ENCODE data around the gene PRKAA1. TPM values are rescaled to one million over a fixed set of nuclear protein-coding genes. Genes with fewer than 3 reads are reported as not detected.
A peak's percentile ranks its signal among the peaks of the same experiment; 100 is the strongest.

Gene PRKAA1
- total and polyA plus RNA-seq, 2 of the 13 experiments (the other 11 are each of a cell fraction or from before 2014, with no cell fraction given): 36.6 to 58.0 TPM

DNA sequence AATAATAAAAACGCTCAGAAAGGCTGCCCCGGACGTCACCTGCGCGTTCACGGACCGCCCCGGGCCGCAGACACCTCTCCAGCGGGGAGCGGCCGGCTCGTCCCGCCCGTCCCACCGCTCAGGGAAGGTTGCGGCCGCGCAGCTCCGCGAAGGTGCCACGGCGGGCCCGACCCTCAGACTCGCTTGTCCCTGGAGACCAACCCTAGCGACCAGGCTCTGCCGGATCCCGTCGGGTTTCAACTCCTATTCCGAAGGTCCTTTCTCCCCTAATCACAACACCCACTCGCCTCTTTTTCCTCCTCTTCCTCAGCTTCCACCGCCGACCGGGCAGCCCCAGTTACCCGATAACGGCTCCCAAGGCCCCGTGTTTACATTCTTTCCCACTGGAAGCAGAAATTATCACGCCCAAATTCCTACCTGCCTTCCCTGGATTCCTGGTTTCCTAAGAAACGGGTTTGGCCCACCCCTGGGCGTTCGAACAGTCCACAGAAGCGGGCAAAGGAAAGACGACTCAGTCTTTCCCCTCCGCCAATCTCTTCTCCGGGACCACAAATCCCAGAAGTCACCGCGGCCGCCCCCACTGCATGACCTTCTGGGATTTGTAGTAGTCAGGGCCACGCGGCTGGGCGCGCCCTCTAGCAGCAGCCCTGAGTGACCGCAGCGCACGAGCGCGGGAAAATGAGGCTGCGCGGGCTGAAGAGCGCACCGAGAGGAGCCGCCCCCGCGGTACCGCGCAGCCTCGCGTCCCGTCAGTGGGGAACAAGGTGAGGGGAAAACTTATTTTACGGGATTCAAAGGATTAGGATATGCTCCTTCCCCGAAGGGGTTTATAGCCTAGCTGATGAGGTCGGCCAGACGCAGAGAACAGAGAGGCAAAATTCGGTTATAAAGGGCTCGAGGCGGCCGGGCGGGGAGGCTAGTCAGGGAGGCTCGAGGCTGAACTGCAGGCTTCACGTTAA, 42.5 kb downstream of the PRKAA1 start, which contains the start of gene TTC33 (continued):
- TF ChIP-seq, protein P1, sequence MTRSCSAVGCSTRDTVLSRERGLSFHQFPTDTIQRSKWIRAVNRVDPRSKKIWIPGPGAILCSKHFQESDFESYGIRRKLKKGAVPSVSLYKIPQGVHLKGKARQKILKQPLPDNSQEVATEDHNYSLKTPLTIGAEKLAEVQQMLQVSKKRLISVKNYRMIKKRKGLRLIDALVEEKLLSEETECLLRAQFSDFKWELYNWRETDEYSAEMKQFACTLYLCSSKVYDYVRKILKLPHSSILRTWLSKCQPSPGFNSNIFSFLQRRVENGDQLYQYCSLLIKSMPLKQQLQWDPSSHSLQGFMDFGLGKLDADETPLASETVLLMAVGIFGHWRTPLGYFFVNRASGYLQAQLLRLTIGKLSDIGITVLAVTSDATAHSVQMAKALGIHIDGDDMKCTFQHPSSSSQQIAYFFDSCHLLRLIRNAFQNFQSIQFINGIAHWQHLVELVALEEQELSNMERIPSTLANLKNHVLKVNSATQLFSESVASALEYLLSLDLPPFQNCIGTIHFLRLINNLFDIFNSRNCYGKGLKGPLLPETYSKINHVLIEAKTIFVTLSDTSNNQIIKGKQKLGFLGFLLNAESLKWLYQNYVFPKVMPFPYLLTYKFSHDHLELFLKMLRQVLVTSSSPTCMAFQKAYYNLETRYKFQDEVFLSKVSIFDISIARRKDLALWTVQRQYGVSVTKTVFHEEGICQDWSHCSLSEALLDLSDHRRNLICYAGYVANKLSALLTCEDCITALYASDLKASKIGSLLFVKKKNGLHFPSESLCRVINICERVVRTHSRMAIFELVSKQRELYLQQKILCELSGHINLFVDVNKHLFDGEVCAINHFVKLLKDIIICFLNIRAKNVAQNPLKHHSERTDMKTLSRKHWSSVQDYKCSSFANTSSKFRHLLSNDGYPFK (CRISPR knock-in tag; IDR thresholded peaks at IDR 0.05; ENCODE audit: borderline replicate concordance): peak; percentile 84
- no peak for TF ChIP-seq ZNF776 (CRISPR knock-in tag; IDR thresholded peaks at IDR 0.05)
- TF ChIP-seq TCF7 (IDR thresholded peaks at IDR 0.05; ENCODE audit: low read depth): no peak
- TF ChIP-seq, protein P2, sequence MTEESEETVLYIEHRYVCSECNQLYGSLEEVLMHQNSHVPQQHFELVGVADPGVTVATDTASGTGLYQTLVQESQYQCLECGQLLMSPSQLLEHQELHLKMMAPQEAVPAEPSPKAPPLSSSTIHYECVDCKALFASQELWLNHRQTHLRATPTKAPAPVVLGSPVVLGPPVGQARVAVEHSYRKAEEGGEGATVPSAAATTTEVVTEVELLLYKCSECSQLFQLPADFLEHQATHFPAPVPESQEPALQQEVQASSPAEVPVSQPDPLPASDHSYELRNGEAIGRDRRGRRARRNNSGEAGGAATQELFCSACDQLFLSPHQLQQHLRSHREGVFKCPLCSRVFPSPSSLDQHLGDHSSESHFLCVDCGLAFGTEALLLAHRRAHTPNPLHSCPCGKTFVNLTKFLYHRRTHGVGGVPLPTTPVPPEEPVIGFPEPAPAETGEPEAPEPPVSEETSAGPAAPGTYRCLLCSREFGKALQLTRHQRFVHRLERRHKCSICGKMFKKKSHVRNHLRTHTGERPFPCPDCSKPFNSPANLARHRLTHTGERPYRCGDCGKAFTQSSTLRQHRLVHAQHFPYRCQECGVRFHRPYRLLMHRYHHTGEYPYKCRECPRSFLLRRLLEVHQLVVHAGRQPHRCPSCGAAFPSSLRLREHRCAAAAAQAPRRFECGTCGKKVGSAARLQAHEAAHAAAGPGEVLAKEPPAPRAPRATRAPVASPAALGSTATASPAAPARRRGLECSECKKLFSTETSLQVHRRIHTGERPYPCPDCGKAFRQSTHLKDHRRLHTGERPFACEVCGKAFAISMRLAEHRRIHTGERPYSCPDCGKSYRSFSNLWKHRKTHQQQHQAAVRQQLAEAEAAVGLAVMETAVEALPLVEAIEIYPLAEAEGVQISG (CRISPR knock-in tag; IDR thresholded peaks at IDR 0.05): peak; percentile 96
- no peak for TF ChIP-seq ZNF775 (CRISPR knock-in tag; IDR thresholded peaks at IDR 0.05; ENCODE audit: borderline replicate concordance)
- TF ChIP-seq, protein P3, sequence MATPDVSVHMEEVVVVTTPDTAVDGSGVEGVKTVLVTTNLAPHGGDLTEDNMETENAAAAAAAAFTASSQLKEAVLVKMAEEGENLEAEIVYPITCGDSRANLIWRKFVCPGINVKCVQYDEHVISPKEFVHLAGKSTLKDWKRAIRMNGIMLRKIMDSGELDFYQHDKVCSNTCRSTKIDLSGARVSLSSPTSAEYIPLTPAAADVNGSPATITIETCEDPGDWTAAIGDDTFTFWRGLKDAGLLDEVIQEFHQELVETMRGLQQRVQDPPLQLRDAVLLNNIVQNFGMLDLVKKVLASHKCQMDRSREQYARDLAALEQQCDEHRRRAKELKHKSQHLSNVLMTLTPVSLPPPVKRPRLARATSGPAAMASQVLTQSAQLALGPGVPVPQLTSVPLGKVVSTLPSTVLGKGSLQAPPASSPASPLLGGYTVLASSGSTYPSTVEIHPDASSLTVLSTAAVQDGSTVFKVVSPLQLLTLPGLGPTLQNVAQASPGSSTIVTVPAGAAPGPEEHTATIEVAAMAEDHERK (CRISPR knock-in tag; IDR thresholded peaks at IDR 0.05; ENCODE audit: low read depth): 0 out of 2 replicates have a peak, but pooled peaks have one; percentile 25
- no peak for TF ChIP-seq HNRNPK (IDR thresholded peaks at IDR 0.05; ENCODE audit: low read depth, low read length, poor library complexity, severe bottlenecking)
- TF ChIP-seq ZNF317 (CRISPR knock-in tag; IDR thresholded peaks at IDR 0.05): no peak
- TF ChIP-seq ZSCAN21 (CRISPR knock-in tag; IDR thresholded peaks at IDR 0.05; ENCODE audit: borderline replicate concordance): peak; percentile 38; the same call in 1 of the 2 replicates
- no peak for TF ChIP-seq ZNF383 (CRISPR knock-in tag; IDR thresholded peaks at IDR 0.05; ENCODE audit: borderline replicate concordance)
- TF ChIP-seq, protein P4, sequence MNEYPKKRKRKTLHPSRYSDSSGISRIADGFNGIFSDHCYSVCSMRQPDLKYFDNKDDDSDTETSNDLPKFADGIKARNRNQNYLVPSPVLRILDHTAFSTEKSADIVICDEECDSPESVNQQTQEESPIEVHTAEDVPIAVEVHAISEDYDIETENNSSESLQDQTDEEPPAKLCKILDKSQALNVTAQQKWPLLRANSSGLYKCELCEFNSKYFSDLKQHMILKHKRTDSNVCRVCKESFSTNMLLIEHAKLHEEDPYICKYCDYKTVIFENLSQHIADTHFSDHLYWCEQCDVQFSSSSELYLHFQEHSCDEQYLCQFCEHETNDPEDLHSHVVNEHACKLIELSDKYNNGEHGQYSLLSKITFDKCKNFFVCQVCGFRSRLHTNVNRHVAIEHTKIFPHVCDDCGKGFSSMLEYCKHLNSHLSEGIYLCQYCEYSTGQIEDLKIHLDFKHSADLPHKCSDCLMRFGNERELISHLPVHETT (CRISPR knock-in tag; conservative IDR thresholded peaks at IDR 0.05): 0 out of 2 replicates have a peak, but pooled peaks have one; percentile 36
- 0 out of 2 replicates have a peak, but pooled peaks have one; percentile 11 for TF ChIP-seq NR2F6 (IDR thresholded peaks at IDR 0.05)
- TF ChIP-seq NR2F6 (CRISPR knock-in tag; IDR thresholded peaks at IDR 0.05): peak; percentile 71
- TF ChIP-seq ZNF431 (CRISPR knock-in tag; IDR thresholded peaks at IDR 0.05; ENCODE audit: borderline replicate concordance, low read depth): no peak
- TF ChIP-seq STAT5B (CRISPR knock-in tag; IDR thresholded peaks at IDR 0.05): 0 out of 2 replicates have a peak, but pooled peaks have one; percentile 27
- TF ChIP-seq ZNF263 (CRISPR knock-in tag; IDR thresholded peaks at IDR 0.05): no peak; the same call in 1 of the 2 replicates

All from HepG2 (cell line).